HEK293 (cell line): ENCODE measurements around the gene CHGA.

Source experiments
- FEZF1 ChIP-seq: fragments of 450-650 bp; formaldehyde crosslinking; IDR thresholded peaks from 2 replicates; pipeline ENCODE4 v1.5.1; 2016; ENCODE audit warnings: missing biosample characterization, missing genetic modification characterization
- GFI1B ChIP-seq: fragments of 450-650 bp; formaldehyde crosslinking; IDR thresholded peaks from 2 replicates; pipeline ENCODE4 v1.5.1; 2016; ENCODE audit warnings: missing biosample characterization, missing genetic modification characterization
- RBAK ChIP-seq: fragments of 450-650 bp; formaldehyde crosslinking; IDR thresholded peaks from 2 replicates; pipeline ENCODE4 v1.5.1; 2016; ENCODE audit warnings: missing biosample characterization, missing genetic modification characterization
- ZBTB48 ChIP-seq: fragments of 450-650 bp; formaldehyde crosslinking; IDR thresholded peaks from 2 replicates; pipeline ENCODE4 v1.5.1; 2016; ENCODE audit warnings: missing biosample characterization, missing genetic modification characterization
- ZBTB49 ChIP-seq: fragments of 450-650 bp; formaldehyde crosslinking; IDR thresholded peaks from 2 replicates; pipeline ENCODE4 v1.5.1; 2016; ENCODE audit warnings: missing biosample characterization, missing genetic modification characterization, low read depth
- ZFHX2 ChIP-seq: fragments of 450-650 bp; formaldehyde crosslinking; conservative IDR thresholded peaks from 2 replicates; pipeline ENCODE4 v1.5.1; 2016; ENCODE audit warnings: missing biosample characterization, missing genetic modification characterization
- ZNF148 ChIP-seq: fragments of 450-650 bp; formaldehyde crosslinking; IDR thresholded peaks from 2 replicates; pipeline ENCODE4 v1.5.0; 2017; ENCODE audit warnings: missing biosample characterization, missing genetic modification characterization, borderline replicate concordance
- ZNF202 ChIP-seq: fragments of 450-650 bp; formaldehyde crosslinking; IDR thresholded peaks from 2 replicates; pipeline ENCODE4 v1.5.1; 2016; ENCODE audit warnings: missing biosample characterization, missing genetic modification characterization, borderline replicate concordance
- ZNF248 ChIP-seq: fragments of 450-650 bp; formaldehyde crosslinking; IDR thresholded peaks from 2 replicates; pipeline ENCODE4 v1.5.1; 2017; ENCODE audit warnings: missing biosample characterization, missing genetic modification characterization
- ZNF26 ChIP-seq: fragments of 450-650 bp; formaldehyde crosslinking; IDR thresholded peaks from 2 replicates; pipeline ENCODE4 v1.5.1; 2016; ENCODE audit warnings: missing biosample characterization, missing genetic modification characterization
- ZNF266 ChIP-seq: fragments of 450-650 bp; formaldehyde crosslinking; IDR thresholded peaks from 2 replicates; pipeline ENCODE4 v1.5.1; 2016; ENCODE audit warnings: missing biosample characterization, missing genetic modification characterization, low read depth
- ZNF292 ChIP-seq: fragments of 450-650 bp; formaldehyde crosslinking; IDR thresholded peaks from 2 replicates; pipeline ENCODE4 v1.5.1; 2016; ENCODE audit warnings: low read depth, missing biosample characterization, missing genetic modification characterization, borderline replicate concordance
- ZNF354C ChIP-seq: fragments of 450-650 bp; formaldehyde crosslinking; IDR thresholded peaks from 2 replicates; pipeline ENCODE4 v1.5.1; 2016; ENCODE audit warnings: missing biosample characterization, missing genetic modification characterization, low read depth, borderline replicate concordance
- ZNF473 ChIP-seq: fragments of 450-650 bp; formaldehyde crosslinking; IDR thresholded peaks from 2 replicates; pipeline ENCODE4 v1.5.1; 2017; ENCODE audit warnings: missing biosample characterization, missing genetic modification characterization
- ZNF48 ChIP-seq: fragments of 450-650 bp; formaldehyde crosslinking; IDR thresholded peaks from 2 replicates; pipeline ENCODE4 v1.5.1; 2016; ENCODE audit warnings: missing biosample characterization, missing genetic modification characterization
- ZNF510 ChIP-seq: fragments of 450-650 bp; formaldehyde crosslinking; IDR thresholded peaks from 2 replicates; pipeline ENCODE4 v1.5.1; 2018; ENCODE audit warnings: mild to moderate bottlenecking, missing genetic modification characterization, missing biosample characterization; ENCODE audit not compliant: insufficient replicate concordance
- ZNF513 ChIP-seq: fragments of 450-650 bp; IDR thresholded peaks from 2 replicates; pipeline ENCODE4 v1.5.1; 2018; ENCODE audit warnings: missing biosample characterization, missing genetic modification characterization
- ZNF521 ChIP-seq: fragments of 450-650 bp; formaldehyde crosslinking; IDR thresholded peaks from 2 replicates; pipeline ENCODE4 v1.5.1; 2017; ENCODE audit warnings: missing biosample characterization, mild to moderate bottlenecking, missing genetic modification characterization
- ZNF571 ChIP-seq: fragments of 450-650 bp; formaldehyde crosslinking; IDR thresholded peaks from 2 replicates; pipeline ENCODE4 v1.5.0; 2017; ENCODE audit warnings: missing biosample characterization, missing genetic modification characterization
- ZNF600 ChIP-seq: fragments of 450-650 bp; formaldehyde crosslinking; IDR thresholded peaks from 2 replicates; pipeline ENCODE4 v1.5.1; 2016; ENCODE audit warnings: missing biosample characterization, missing genetic modification characterization
- ZNF610 ChIP-seq: fragments of 450-650 bp; formaldehyde crosslinking; IDR thresholded peaks from 2 replicates; pipeline ENCODE4 v1.5.1; 2016; ENCODE audit warnings: missing biosample characterization, missing genetic modification characterization, borderline replicate concordance
- ZNF692 ChIP-seq: fragments of 450-650 bp; formaldehyde crosslinking; IDR thresholded peaks from 2 replicates; pipeline ENCODE4 v1.5.1; 2016; ENCODE audit warnings: missing biosample characterization, missing genetic modification characterization
- ZNF777 ChIP-seq: fragments of 450-650 bp; formaldehyde crosslinking; IDR thresholded peaks from 2 replicates; pipeline ENCODE4 v1.5.1; 2017; ENCODE audit warnings: missing biosample characterization, missing genetic modification characterization, borderline replicate concordance
- ZNF792 ChIP-seq: fragments of 450-650 bp; formaldehyde crosslinking; IDR thresholded peaks from 2 replicates; pipeline ENCODE4 v1.5.1; 2016; ENCODE audit warnings: missing biosample characterization, missing genetic modification characterization
- TF ChIP-seq, protein P1 (sequence below): fragments of 450-650 bp; formaldehyde crosslinking; IDR thresholded peaks from 2 replicates; pipeline ENCODE4 v1.5.1; 2017; ENCODE audit warnings: missing biosample characterization, missing genetic modification characterization

Gene CHGA

GRCh38 chr14:92973798-92974372, 50.9 kb downstream of the CHGA start (continued):
- peak; percentile 46; the same call in 1 of the 2 replicates for TF ChIP-seq ZBTB48 (tag by site-specific recombination)
- no peak for TF ChIP-seq ZNF571
- TF ChIP-seq, protein P1, sequence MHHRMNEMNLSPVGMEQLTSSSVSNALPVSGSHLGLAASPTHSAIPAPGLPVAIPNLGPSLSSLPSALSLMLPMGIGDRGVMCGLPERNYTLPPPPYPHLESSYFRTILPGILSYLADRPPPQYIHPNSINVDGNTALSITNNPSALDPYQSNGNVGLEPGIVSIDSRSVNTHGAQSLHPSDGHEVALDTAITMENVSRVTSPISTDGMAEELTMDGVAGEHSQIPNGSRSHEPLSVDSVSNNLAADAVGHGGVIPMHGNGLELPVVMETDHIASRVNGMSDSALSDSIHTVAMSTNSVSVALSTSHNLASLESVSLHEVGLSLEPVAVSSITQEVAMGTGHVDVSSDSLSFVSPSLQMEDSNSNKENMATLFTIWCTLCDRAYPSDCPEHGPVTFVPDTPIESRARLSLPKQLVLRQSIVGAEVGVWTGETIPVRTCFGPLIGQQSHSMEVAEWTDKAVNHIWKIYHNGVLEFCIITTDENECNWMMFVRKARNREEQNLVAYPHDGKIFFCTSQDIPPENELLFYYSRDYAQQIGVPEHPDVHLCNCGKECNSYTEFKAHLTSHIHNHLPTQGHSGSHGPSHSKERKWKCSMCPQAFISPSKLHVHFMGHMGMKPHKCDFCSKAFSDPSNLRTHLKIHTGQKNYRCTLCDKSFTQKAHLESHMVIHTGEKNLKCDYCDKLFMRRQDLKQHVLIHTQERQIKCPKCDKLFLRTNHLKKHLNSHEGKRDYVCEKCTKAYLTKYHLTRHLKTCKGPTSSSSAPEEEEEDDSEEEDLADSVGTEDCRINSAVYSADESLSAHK (tag by site-specific recombination) = no peak
- no peak for TF ChIP-seq ZNF202 (tag by site-specific recombination)
- TF ChIP-seq RBAK = no peak
- TF ChIP-seq ZNF692 (tag by site-specific recombination) = 0 out of 2 replicates have a peak, but pooled peaks have one; percentile 44
- no peak for TF ChIP-seq ZNF148 (tag by site-specific recombination)
- TF ChIP-seq ZNF792 = no peak
- TF ChIP-seq ZFHX2 = peak; percentile 4; the same call in 1 of the 2 replicates
- no peak for TF ChIP-seq GFI1B
- no peak for TF ChIP-seq ZNF600 (tag by site-specific recombination)
- no peak for TF ChIP-seq ZNF266 (tag by site-specific recombination)
- TF ChIP-seq ZBTB49 (tag by site-specific recombination) = no peak
- TF ChIP-seq ZNF521 (tag by site-specific recombination) = no peak
- no peak for TF ChIP-seq ZNF48
- TF ChIP-seq FEZF1 = no peak
- no peak for TF ChIP-seq ZNF354C (tag by site-specific recombination)
- no peak for TF ChIP-seq ZNF248
- no peak for TF ChIP-seq ZNF610
- TF ChIP-seq ZNF26 = no peak
- no peak for TF ChIP-seq ZNF777 (tag by site-specific recombination)
- TF ChIP-seq ZNF513 (tag by site-specific recombination) = no peak
- TF ChIP-seq ZNF473 (tag by site-specific recombination) = no peak
- TF ChIP-seq ZNF292 (tag by site-specific recombination) = no peak
- no peak for TF ChIP-seq ZNF510
